NK-92 treated with Interleukin-12 subunit alpha and Interleukin-12 subunit beta, amount 100 ng/mL, for 24 hours (cell line): Measurements from ENCODE around the gene S100A11.

Source experiments
- DNase-seq: peaks from one replicate; lab custom pipeline; 2025; lab: John Stamatoyannopoulos, UW

Gene S100A11

GRCh38 chr1:152001631-152002584 lies 34.9 kb downstream of the S100A11 start:
- peak; percentile 53 for DNase-seq

- no peak for DNase-seq
These were observed 35.7 kb downstream of the S100A11 start for GRCh38 chr1:152000964-152001630.

GRCh38 chr1:151998611-151999362 lies 38.0 kb downstream of the S100A11 start:
- DNase-seq: peak; percentile 33

DNA sequence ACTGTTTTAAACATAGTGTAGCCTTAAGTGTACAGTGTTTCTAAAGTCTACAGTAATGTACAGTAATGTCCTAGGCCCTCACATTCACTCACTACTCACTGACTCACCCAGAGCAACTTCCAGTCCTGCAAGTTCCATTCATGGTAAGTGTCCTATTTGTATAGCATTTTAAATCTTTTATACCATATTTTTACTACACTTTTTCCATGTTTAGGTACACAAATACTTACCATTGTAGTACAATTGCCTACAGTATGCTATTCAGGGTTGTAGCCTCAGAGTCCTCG lies 39.6 kb downstream of the S100A11 start:
- DNase-seq: no peak

GRCh38 chr1:151995774-151996173 lies 41.0 kb downstream of the S100A11 start:
- DNase-seq: no peak

DNA sequence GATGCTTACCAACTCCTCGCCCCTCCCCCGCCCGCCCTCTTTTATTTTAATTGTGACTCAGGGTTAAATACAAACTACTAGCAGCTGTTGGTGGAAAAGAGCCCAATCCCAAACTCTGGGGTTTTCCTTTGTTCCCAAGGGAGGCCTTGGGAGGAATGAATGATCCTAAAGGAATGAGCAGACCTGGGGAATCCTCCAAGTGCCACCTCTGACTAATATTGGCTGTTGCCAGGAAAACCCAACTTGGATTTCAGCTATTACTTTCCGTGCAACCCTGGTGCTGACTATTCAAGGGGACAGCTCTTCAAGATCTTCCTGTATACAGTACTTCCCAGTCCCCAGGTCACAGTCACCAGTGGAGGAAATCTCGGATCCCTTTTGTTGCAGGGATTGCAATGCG lies 41.8 kb downstream of the S100A11 start:
- no peak for DNase-seq

DNA sequence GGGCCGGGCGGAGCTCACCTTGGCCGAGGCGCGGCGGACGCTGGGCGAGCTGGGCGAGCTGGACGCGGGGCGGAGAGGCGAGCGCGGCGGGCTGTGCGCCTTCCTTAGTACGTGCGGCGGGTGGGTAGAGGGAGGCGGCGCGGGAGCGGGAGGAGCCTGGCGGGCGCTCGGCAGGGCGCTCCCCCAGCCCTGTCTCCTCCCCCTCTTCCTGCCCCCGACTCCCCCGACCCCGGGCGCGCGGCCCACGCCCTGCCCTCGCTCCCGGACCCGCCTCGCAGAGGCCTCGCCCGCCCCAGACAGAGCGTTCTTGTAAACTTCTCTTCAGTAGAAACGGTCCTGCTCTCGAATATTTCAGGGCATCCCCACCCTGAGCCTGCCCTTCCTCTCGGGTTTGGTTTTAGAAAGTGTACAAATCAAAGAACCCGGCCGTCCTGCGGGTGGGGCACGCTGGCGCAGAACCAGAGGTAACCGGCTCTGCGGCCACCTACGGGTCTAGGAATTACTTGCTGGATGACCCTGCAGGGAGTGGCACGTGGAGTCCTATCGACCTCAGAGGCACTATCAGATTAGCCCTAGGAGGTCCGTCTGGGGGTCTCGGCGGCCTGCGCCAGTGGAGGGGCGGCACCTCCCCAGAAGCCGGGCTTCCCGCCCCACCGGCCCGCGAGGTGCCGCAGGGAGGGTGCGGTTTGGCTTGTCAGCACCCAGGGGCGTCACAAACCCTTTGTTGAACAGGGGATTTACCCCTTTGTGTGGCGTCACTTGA lies 42.9 kb downstream of the S100A11 start, which contains the start of gene S100A10:
S100A10 (minus strand) TSS at position 126 of the 763 bp plus-strand sequence. CDS start 7,629 bp downstream, outside the sequence.
- peak; percentile 78 for DNase-seq

GRCh38 chr1:151993084-151993733 lies 43.6 kb downstream of the S100A11 start:
- DNase-seq: no peak

- no peak for DNase-seq
These were observed 44.3 kb downstream of the S100A11 start for GRCh38 chr1:151992303-151993083.

DNA sequence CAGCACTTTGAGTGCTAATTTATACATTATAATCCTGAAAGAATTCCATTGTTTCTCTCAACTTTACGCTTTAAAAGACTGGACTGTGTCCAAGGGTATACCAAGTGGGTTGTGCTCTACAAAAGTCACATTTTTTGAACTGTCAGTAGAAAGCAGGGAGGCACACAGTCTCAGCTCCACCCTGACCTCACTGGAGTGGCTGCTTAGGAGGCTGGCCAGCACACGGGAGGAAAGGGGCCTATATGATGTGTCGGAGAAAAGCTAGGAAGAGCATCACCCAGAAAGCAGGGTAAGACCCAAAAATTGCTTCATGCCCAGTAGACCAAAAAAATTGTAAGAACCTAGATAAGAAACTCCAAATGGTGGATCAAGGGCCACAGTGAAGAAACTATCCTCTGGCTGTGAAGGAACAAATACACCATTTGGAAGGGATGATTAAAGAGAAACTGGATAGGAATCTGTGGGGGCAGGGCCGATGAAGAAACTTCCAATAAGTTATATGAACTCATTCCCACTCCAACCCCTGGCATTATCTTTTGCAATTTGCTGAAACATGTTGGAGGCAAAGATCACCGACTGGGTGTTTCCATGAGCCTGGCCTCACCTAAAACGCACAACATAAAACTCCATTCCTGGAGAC lies 45.0 kb downstream of the S100A11 start:
- no peak for DNase-seq

GRCh38 chr1:151990856-151991198 lies 46.0 kb downstream of the S100A11 start:
- no peak for DNase-seq

DNA sequence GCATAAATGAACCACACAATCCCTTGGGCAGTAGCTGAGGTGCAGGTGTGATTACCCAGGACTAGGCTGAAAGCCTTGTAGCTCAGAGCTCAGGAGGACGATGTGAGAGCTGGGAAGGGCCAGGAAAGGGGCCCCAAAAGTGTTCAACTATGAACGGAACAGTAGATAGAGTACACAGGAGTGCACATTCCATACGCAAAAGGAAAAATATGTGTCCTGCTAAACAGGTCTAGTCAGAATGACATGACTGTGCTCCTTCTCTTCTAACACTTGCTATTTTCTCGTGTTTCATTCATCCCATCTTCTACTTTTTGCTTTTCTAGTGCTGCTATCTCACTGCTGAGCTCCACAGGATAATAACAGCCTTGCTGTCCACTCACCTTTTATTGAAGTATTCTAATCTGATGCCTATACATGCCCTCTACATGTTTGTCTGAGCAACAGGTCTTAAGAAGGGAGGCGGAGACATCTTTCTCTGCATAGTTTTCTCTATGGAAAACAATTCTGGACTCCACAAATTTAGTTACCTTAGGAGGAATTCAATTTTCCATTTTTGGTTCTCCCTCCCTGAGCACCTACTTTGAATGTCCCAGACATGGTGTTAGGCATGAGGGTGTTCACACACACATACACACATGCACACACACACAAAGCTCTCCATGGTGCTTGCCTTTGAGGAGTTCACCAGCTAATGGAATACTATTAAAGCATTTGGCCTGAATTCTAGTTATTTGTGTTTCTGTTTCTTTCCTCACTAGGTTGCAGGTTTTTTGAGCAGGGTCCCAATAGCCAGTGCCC lies 46.5 kb downstream of the S100A11 start:
- no peak for DNase-seq

DNA sequence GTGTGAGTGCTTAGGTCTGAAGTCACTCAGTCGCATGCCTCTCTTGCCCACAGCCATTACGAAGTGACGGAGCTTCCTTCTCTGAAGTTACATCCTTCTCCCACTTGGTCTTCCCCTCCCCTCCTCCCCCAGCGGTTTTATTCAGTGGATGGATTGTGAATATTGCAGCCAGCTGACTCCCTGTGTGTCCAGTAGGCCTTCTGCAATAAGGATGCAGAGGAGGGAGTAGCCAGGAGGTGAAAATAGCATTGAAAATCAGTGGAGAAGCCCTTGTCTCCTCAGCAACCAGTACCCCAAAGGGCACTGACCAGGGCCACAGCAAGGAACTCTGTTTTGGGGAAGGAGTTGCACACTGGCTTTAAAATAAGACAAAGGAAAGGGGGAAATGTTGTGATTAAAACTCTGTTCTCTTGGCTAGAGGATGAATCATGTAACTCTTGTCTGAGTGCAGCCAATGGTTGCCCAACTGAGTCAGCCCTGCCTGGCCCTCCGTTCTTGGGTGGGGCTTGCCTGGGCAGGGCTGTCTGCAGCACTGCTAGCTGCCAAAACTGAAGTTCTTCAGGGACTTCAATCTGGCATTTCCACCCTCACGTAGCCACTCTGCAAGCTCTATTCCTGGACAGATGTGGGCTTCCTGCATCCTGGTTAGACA lies 47.5 kb downstream of the S100A11 start:
- peak; percentile 60 for DNase-seq

- no peak for DNase-seq
These were observed 48.3 kb downstream of the S100A11 start for GRCh38 chr1:151988405-151988923.

DNA sequence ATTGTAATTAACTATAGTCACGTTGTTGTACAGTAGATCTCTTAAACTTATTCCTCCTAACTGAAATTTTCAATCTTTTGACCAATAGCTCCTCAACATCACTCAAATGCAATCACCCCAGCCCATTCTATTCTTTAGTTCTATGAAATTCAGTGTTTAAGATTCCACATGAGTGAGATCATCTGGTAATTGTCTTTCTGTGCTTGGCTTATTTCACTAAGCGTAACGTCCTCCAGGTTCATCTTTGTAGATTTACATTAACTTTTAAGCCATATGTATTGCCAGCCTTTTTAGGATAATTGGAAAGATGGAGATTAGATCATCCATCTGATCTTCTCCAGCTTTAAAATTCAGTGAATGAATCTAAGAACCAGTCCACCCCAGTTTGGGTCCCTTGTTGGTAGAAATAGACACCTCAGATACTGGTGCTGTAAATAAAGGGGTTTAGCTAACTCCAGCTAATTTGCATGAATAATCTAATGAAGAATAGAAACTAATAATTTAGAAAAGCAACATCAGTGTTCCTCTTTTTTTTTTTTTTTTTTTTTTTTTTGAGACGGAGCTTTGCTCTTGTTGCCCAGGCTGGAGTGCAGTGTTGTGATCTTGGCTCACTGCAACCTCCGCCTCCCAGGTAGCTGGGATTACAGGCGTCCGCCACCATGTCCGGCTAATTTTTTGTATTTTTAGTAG lies 50.2 kb downstream of the S100A11 start:
- DNase-seq: no peak

GRCh38 chr1:151985768-151986167 lies 51.0 kb downstream of the S100A11 start:
- no peak for DNase-seq

- DNase-seq: no peak
These were observed 51.5 kb downstream of the S100A11 start for GRCh38 chr1:151985270-151985669.
